Neural progenitor cell (in vitro differentiated cells): Measurements from ENCODE around the gene RHOJ.

ENCODE experiments used
- CTCF ChIP-seq: fragments of 200-600 bp; sonication (generic); IDR thresholded peaks from 2 replicates; pipeline ENCODE4 v1.5.1; 2017; ENCODE audit warnings: antibody characterized with exemption, mild to moderate bottlenecking
- EZH2 ChIP-seq: fragments of 200-600 bp; sonication (generic); IDR thresholded peaks from 2 replicates; pipeline ENCODE4 v1.6.1; 2017; ENCODE audit warnings: antibody characterized with exemption, mild to moderate bottlenecking, moderate library complexity
- EZH2phosphoT487 ChIP-seq: fragments of 200-600 bp; sonication (generic); IDR thresholded peaks from 2 replicates; pipeline ENCODE4 v1.6.1; 2017; ENCODE audit warnings: antibody characterized with exemption

DNA sequence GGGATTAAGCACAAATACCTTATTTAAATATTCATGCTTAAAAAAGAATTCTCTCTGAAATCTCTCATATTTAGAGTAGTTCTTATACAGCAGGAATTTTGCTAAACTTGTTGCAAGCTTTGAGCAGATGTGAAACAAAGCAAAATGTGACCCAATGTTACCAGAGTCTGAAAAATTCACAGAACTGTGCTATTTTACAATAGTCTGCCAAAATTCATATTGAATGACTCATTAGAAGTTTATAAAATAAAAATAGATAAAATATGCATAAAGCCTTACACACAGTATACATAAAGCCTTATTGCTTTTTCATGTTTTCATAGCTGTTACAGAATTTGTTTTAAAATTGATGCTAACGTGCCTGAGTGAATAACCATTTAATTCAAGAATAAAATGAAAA lies 17.8 kb upstream of the RHOJ start:
- TF ChIP-seq EZH2 (no peak), CTCF (no peak), EZH2phosphoT487 (no peak)
